Kidney (tissue), 14 donors: ENCODE results near the gene TCF4. TPM values are rescaled to one million over a fixed set of nuclear protein-coding genes. Genes with fewer than 3 reads are reported as not detected.

Experiments
- DNase-seq, 5 donors: peaks; one replicate each; pipeline ENCODE4 v3.0.0-alpha.2; 2013 to 2020
- FAIRE-seq: peaks from 2 replicates; lab custom pipeline; 2012; peaks lifted over from hg19 to GRCh38; lab: Jason Lieb, UNC
- H3K27ac ChIP-seq, 2 donors: one replicate each; pipeline ENCODE4 v1.7.0; 2013; ENCODE audit warnings: low read depth in 2 of 2, low read length in 2 of 2, inconsistent platforms in 1 of 2
- H3K27me3 ChIP-seq: one replicate; pipeline ENCODE4 v1.7.1; 2013; ENCODE audit warnings: low read length, inconsistent platforms; ENCODE audit not compliant: control insufficient read depth, insufficient read depth
- H3K36me3 ChIP-seq, 3 donors: one replicate each; pipeline versions ENCODE4 v1.7.0 to v1.7.1; 2013; ENCODE audit warnings: low read length in 3 of 3, control low read depth in 1 of 3, inconsistent platforms in 1 of 3; ENCODE audit not compliant: insufficient read depth in 3 of 3, control insufficient read depth in 2 of 3
- H3K4me1 ChIP-seq, 3 donors: one replicate each; pipeline versions ENCODE4 v1.7.0 to v1.7.1; 2013; ENCODE audit warnings: low read length in 3 of 3, inconsistent platforms in 1 of 3, low read depth in 1 of 3; ENCODE audit not compliant: control insufficient read depth in 2 of 3, insufficient read depth in 2 of 3
- H3K4me3 ChIP-seq, 3 donors: one replicate each; pipeline versions ENCODE4 v1.7.0 to v1.8.1; 2013; ENCODE audit warnings: low read length in 3 of 3, control low read depth in 1 of 3, inconsistent platforms in 1 of 3
- H3K9ac ChIP-seq, 3 donors: one replicate each; pipeline versions ENCODE4 v1.7.0 to v1.7.1; 2013; ENCODE audit warnings: low read length in 3 of 3, control low read depth in 1 of 3, inconsistent platforms in 1 of 3
- H3K9me3 ChIP-seq, 3 donors: one replicate each; pipeline versions ENCODE4 v1.7.0 to v1.7.1; 2013; ENCODE audit warnings: low read length in 3 of 3, control low read depth in 1 of 3, inconsistent platforms in 1 of 3; ENCODE audit not compliant: control insufficient read depth in 2 of 3, insufficient read depth in 1 of 3
- intact Hi-C: fragments of 100-400 bp; cut with DNase I; formaldehyde crosslinking; loops from one replicate; pipeline ENCODE4 v1.11.1; 2022
- polyA plus RNA-seq: library from polyadenylated mRNA; stranded (reverse); fragments of 350-450 nt; fragmentation: Illumina TruSeq; extraction: RNeasy Lipid Tissue Mini Kit (QIAGEN cat#74804); gene quantifications from one replicate; pipeline ENCODE4 v1.2.3, GENCODE V29; 2014; ENCODE audit warnings: low read depth, low replicate concordance; ENCODE audit not compliant: insufficient read depth
- total RNA-seq: library from RNA; stranded (reverse); fragmentation: NEBNext Ultra II Directional; extraction: Animal tissue kit (Norgen Biotek cat#: 25700); gene quantifications from one replicate; pipeline ENCODE4 v1.2.1, GENCODE V29; 2021
- TF ChIP-seq, protein P1 (sequence below): IDR thresholded peaks from 3 replicates; pipeline ENCODE4 v1.5.1; 2012; ENCODE audit warnings: mild to moderate bottlenecking, moderate library complexity, borderline replicate concordance; ENCODE audit not compliant: insufficient read depth; ENCODE audit errors: extremely low read depth
- donor health status: control.
- donor health status: control.
- donor health status: control.
- donor health status: control.
- donor health status: control.
- donor health status: DM: yes; HTN: yes; CAD: no.
- donor health status: Normal renal cell carcinoma (clear cell type).

Gene TCF4
- total and polyA plus RNA-seq, 2 donors from 2014 or later: 4.4 to 60.3 TPM

DNA sequence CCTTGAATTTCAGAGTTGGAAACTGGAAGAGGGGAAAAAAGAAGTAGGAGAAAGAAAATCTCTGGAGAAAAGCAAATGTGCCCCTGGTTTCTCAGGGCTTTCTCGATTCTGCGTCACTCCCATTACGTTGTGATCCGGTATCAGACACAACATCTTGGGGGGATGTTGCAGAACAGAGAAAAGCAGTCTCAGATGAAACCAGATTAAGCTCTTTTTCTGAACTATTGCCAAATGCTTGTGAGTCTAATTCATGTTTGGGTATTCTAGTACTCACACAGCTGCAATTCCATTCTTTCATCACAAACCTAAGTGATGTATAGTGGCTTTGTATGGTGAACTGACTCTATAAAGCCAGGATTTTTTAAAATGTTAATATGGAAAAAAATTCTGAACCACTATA is 233.2 kb downstream of the TCF4 start:
- no peak overlapping the region for H3K27ac ChIP-seq
- FAIRE-seq: no peak
- H3K4me1 ChIP-seq: peaks cover 0 to 3% (median 2%) of the 10 kb centered on the region in 3 donors
- H3K4me3 ChIP-seq: no peak overlapping the region
- no peaks in the 10 kb centered on the region for H3K9me3 ChIP-seq
- DNase-seq: no peak
- intact Hi-C loops: no loop called here
- no peak overlapping the region for H3K9ac ChIP-seq
- TF ChIP-seq, protein P1, sequence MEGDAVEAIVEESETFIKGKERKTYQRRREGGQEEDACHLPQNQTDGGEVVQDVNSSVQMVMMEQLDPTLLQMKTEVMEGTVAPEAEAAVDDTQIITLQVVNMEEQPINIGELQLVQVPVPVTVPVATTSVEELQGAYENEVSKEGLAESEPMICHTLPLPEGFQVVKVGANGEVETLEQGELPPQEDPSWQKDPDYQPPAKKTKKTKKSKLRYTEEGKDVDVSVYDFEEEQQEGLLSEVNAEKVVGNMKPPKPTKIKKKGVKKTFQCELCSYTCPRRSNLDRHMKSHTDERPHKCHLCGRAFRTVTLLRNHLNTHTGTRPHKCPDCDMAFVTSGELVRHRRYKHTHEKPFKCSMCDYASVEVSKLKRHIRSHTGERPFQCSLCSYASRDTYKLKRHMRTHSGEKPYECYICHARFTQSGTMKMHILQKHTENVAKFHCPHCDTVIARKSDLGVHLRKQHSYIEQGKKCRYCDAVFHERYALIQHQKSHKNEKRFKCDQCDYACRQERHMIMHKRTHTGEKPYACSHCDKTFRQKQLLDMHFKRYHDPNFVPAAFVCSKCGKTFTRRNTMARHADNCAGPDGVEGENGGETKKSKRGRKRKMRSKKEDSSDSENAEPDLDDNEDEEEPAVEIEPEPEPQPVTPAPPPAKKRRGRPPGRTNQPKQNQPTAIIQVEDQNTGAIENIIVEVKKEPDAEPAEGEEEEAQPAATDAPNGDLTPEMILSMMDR: no peak
- H3K27me3 ChIP-seq: no peaks in the 10 kb centered on the region
- H3K36me3 ChIP-seq: no peaks in the 10 kb centered on the region

DNA sequence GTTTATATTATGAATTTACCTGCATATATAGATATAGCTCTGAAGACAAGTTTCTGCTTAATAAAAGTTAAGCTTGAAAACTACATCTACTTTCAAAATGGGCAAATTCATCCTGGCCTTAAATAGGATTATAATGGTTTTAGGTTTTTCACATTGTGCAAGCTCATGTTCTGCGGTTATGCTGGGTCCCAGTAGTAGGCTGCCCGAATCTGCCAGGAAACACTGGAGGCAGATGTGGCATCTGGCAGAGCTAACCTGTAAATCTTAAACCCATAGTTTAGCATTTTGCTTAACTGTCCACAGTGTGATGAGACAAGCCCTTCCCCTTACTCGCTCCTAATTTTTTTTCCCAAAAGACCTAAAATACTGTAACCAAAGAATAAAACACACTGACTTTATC is 234.2 kb downstream of the TCF4 start:
- Histone ChIP-seq H3K27ac (no peak overlapping the region), H3K4me1 (peaks cover 0 to 3% (median 2%) of the 10 kb centered on the region in 3 donors), H3K4me3 (no peak overlapping the region), H3K9me3 (no peaks in the 10 kb centered on the region), H3K27me3 (no peaks in the 10 kb centered on the region), H3K36me3 (no peaks in the 10 kb centered on the region), H3K9ac (no peak overlapping the region)
- intact Hi-C loops: no loop called here
- FAIRE-seq: no peak
- TF ChIP-seq, protein P1: no peak
- DNase-seq: no peak

- Histone ChIP-seq H3K4me1 (peaks cover 0 to 3% (median 2%) of the 10 kb centered on the region in 3 donors), H3K27me3 (no peaks in the 10 kb centered on the region), H3K9me3 (no peaks in the 10 kb centered on the region), H3K4me3 (no peak overlapping the region), H3K27ac (no peak overlapping the region), H3K9ac (no peak overlapping the region), H3K36me3 (no peaks in the 10 kb centered on the region)
- intact Hi-C loops: no loop called here
- FAIRE-seq (no peak), DNase-seq (no peak)
- TF ChIP-seq, protein P1: no peak
These were observed 234.6 kb downstream of the TCF4 start for GRCh38 chr18:55353391-55353790.
